Body of pancreas (tissue), 4 donors: ENCODE results near the gene CDH4. TPM values are rescaled to one million over a fixed set of nuclear protein-coding genes. Genes with fewer than 3 reads are reported as not detected.

ENCODE experiments used
- ATAC-seq: fragments of 150-250 bp; one replicate; pipeline ENCODE4 v1.9.1; 2016
- DNase-seq, 4 donors: peaks; one replicate each; pipeline ENCODE4 v3.0.0-alpha.2; 2019
- H3K27ac ChIP-seq, 4 donors: fragments of 200-600 bp; sonication (generic); 1 replicate in 3 of 4; 2 replicates in 1 of 4; pipeline versions ENCODE4 v1.5.1 to v1.6.1; 2016 to 2019; ENCODE audit warnings: mild to moderate bottlenecking in 1 of 4, mixed read lengths in 1 of 4, moderate library complexity in 1 of 4
- H3K27me3 ChIP-seq, 2 donors: fragments of 200-600 bp; sonication (generic); one replicate each; pipeline ENCODE4 v1.6.0; 2016; ENCODE audit warnings: mild to moderate bottlenecking in 1 of 2
- H3K36me3 ChIP-seq, 2 donors: fragments of 200-600 bp; sonication (generic); replicated peaks in 1 of 2; 2 replicates each; pipeline ENCODE4 v1.5.1; 2016; ENCODE audit warnings: low read depth in 2 of 2; ENCODE audit not compliant: insufficient read depth in 1 of 2
- H3K4me1 ChIP-seq: fragments of 200-600 bp; sonication (generic); one replicate; pipeline ENCODE4 v1.6.0; 2016
- H3K4me3 ChIP-seq, 2 donors: fragments of 200-600 bp; sonication (generic); 1 replicate in 1 of 2; 2 replicates in 1 of 2; pipeline ENCODE4 v1.5.1; 2016 to 2019
- H3K9me3 ChIP-seq, 3 donors: fragments of 200-600 bp; sonication (generic); 1 replicate in 2 of 3; 2 replicates in 1 of 3; pipeline ENCODE4 v1.5.1; 2016
- POLR2A ChIP-seq, 3 donors: fragments of 450-650 bp; IDR thresholded peaks; one replicate each; pipeline ENCODE4 v1.6.1; 2016; ENCODE audit warnings: antibody characterized with exemption in 3 of 3, mild to moderate bottlenecking in 2 of 3
- WGBS, 2 donors: methylation state at CpG; one replicate each; pipeline ENCODE4 v1.1.5; 2017; 5-methylcytosine and 5-hydroxymethylcytosine counted together
- intact Hi-C: fragments of 100-400 bp; cut with DNase I; formaldehyde crosslinking; loops from one replicate; pipeline ENCODE4 v1.15.1; 2023
- total RNA-seq, 2 donors: library from RNA; depleted of rRNA; stranded (reverse); fragments of >200 nt; gene quantifications; one replicate each; pipeline ENCODE4 v1.1.0, GENCODE V29; 2016
- TF ChIP-seq, protein P1 (sequence below), 7 experiments: fragments of 450-650 bp in 4 of 7; fragments of 200-600 bp in 3 of 7; sonication (generic) in 3 of 7; IDR thresholded peaks; one replicate each; pipeline ENCODE4 v1.5.1; 2016 to 2019; ENCODE audit warnings: antibody characterized with exemption in 7 of 7

Gene CDH4
- total RNA-seq, 2 donors from 2014 or later, result 0.33 to 0.52 TPM

- Histone ChIP-seq H3K4me3 (no peak overlapping the region), H3K27ac (no peak overlapping the region), H3K36me3 (no peaks in the 10 kb centered on the region), H3K27me3 (no peaks in the 10 kb centered on the region), H3K9me3 (no peaks in the 10 kb centered on the region), H3K4me1 (peaks cover 8% of the 10 kb centered on the region)
- 56 to 68% methylated on average over 10 of the region's 10 CpGs for WGBS, 2 donors
- intact Hi-C loops, result no loop called here
- DNase-seq (no peak), ATAC-seq (no peak)
- TF ChIP-seq, protein P1, sequence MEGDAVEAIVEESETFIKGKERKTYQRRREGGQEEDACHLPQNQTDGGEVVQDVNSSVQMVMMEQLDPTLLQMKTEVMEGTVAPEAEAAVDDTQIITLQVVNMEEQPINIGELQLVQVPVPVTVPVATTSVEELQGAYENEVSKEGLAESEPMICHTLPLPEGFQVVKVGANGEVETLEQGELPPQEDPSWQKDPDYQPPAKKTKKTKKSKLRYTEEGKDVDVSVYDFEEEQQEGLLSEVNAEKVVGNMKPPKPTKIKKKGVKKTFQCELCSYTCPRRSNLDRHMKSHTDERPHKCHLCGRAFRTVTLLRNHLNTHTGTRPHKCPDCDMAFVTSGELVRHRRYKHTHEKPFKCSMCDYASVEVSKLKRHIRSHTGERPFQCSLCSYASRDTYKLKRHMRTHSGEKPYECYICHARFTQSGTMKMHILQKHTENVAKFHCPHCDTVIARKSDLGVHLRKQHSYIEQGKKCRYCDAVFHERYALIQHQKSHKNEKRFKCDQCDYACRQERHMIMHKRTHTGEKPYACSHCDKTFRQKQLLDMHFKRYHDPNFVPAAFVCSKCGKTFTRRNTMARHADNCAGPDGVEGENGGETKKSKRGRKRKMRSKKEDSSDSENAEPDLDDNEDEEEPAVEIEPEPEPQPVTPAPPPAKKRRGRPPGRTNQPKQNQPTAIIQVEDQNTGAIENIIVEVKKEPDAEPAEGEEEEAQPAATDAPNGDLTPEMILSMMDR (IDR thresholded peaks at IDR 0.05), result no peak
- no peak for TF ChIP-seq POLR2A (IDR thresholded peaks at IDR 0.05)
Observed at GRCh38 chr20:61801857-61802442, 549.9 kb downstream of the CDH4 start.

- H3K4me3 ChIP-seq, result no peak overlapping the region
- 69 to 72% methylated on average over 18 to 32 of the region's 36 CpGs for WGBS, 2 donors
- no peak for ATAC-seq
- no peak for DNase-seq
- intact Hi-C loops, result no loop called here
- no peaks in the 10 kb centered on the region for H3K27me3 ChIP-seq
- H3K4me1 ChIP-seq, result peaks cover 8% of the 10 kb centered on the region
- no peaks in the 10 kb centered on the region for H3K9me3 ChIP-seq
- no peak overlapping the region for H3K27ac ChIP-seq
- TF ChIP-seq, protein P1 (IDR thresholded peaks at IDR 0.05), result no peak
- TF ChIP-seq POLR2A (IDR thresholded peaks at IDR 0.05), result no peak
- no peaks in the 10 kb centered on the region for H3K36me3 ChIP-seq
Observed at GRCh38 chr20:61802721-61803311, 550.8 kb downstream of the CDH4 start.

GRCh38 chr20:61803416-61803914 is 551.4 kb downstream of the CDH4 start:
- H3K9me3 ChIP-seq, result no peaks in the 10 kb centered on the region
- H3K36me3 ChIP-seq, result no peaks in the 10 kb centered on the region
- DNase-seq (no peak), ATAC-seq (no peak)
- no peak overlapping the region for H3K4me3 ChIP-seq
- H3K4me1 ChIP-seq, result peaks cover 8% of the 10 kb centered on the region
- H3K27me3 ChIP-seq, result no peaks in the 10 kb centered on the region
- TF ChIP-seq, protein P1 (IDR thresholded peaks at IDR 0.05), result no peak
- no peak for TF ChIP-seq POLR2A (IDR thresholded peaks at IDR 0.05)
- 23 to 27% methylated on average over 19 of the region's 19 CpGs for WGBS, 2 donors
- H3K27ac ChIP-seq, result no peak overlapping the region
- intact Hi-C loops, result no loop called here

DNA sequence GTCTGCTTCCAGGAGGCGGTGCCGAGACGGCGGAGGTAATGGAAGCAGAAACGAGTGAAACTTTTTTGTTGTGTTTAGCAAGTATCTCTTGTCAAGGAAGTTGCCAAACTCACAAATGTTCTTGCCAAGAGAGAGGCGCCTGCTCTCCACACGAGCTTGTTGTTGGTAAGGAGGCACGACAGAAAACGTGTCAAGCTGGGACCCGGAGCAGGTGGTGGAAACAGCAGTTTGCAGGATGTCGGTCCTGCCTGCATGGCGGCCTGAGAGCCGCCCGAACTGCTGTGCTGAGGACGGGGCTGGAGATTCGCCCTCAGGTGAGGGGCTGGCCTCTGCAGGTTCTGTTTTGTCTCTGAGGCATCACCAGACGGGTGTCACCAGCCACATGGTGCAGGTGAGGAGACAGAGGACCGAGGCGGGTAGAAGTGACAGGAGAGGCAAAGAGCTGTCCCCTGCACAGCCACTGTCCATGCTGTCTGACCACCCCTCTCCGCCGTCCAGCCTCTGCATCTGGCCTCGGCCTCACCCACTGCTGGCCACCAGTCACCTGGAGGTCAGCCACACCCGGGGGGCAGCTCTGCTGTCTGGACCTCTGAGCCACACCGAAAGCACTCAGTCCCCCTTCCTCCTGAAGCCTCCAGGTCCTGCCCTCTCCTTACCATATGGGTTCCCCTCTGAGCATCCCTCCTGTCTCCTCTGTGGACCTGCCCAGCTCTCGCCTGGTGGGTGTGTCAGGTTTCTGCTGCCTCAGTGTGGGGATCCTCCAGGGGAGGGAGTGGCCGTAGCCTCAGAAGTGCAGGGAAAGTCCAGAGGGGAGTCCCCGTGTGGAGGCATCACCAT is 552.1 kb downstream of the CDH4 start:
- intact Hi-C loops, result no loop called here
- TF ChIP-seq, protein P1 (IDR thresholded peaks at IDR 0.05), result no peak
- no peak for TF ChIP-seq POLR2A (IDR thresholded peaks at IDR 0.05)
- no peaks in the 10 kb centered on the region for H3K27me3 ChIP-seq
- no peak for DNase-seq
- no peak overlapping the region for H3K27ac ChIP-seq
- WGBS, 2 donors, result 21 to 36% methylated on average over 20 to 27 of the region's 27 CpGs
- H3K36me3 ChIP-seq, result no peaks in the 10 kb centered on the region
- H3K4me3 ChIP-seq, result no peak overlapping the region
- H3K4me1 ChIP-seq, result peaks cover 8% of the 10 kb centered on the region
- no peaks in the 10 kb centered on the region for H3K9me3 ChIP-seq
- ATAC-seq, result no peak
